IMR-90 (cell line): Measurements from ENCODE around the gene PADI6. TPM values are rescaled to one million over a fixed set of nuclear protein-coding genes. Genes with fewer than 3 reads are reported as not detected.
A peak's percentile ranks its signal among the peaks of the same experiment; 100 is the strongest.

Source experiments
- ATAC-seq: fragments of 200-7000 bp; cut with Tn5 transposase; 2 replicates; pipeline ENCODE4 v1.9.1; 2020; ENCODE audit warnings: low read depth, mild to moderate bottlenecking, moderate library complexity
- BruUV-seq: library from RNA; stranded (reverse); fragments of 400-500 nt; replicated peaks from 2 replicates; lab custom pipeline; 2021; lab: Mats Ljungman, UMichigan
- CTCF ChIA-PET: fragments of 300-600 bp; formaldehyde crosslinking; extraction: SDS; loops from one replicate; lab custom pipeline; 2021; ENCODE audit warnings: antibody characterized with exemption; lab: Yijun Ruan, JAX
- POLR2A ChIA-PET: fragments of 300-600 bp; sonication (Branson Sonifier 250); formaldehyde crosslinking; loops from one replicate; lab custom pipeline; 2022; ENCODE audit warnings: antibody characterized with exemption; ENCODE audit not compliant: unreplicated experiment; lab: Charles Lee
- DNase-seq: peaks from one replicate; pipeline ENCODE4 v3.0.0; 2013
- H2AFZ ChIP-seq: replicated peaks from 2 replicates; pipeline ENCODE3; 2013; ENCODE audit warnings: low read length, mild to moderate bottlenecking; ENCODE audit not compliant: poor library complexity
- H2AK5ac ChIP-seq: 2 replicates; pipeline ENCODE4 v1.6.1; 2013; ENCODE audit warnings: low read depth, low read length, inconsistent platforms
- H2AK9ac ChIP-seq: replicated peaks from 2 replicates; pipeline ENCODE3; 2013; ENCODE audit warnings: mild to moderate bottlenecking, low read depth, low read length, moderate library complexity; ENCODE audit not compliant: poor library complexity
- H2BK120ac ChIP-seq: 2 replicates; pipeline ENCODE4 v1.6.1; 2013; ENCODE audit warnings: low read depth, low read length, inconsistent platforms
- H2BK15ac ChIP-seq: 3 replicates; pipeline ENCODE4 v1.6.1; 2013; ENCODE audit warnings: low read depth, low read length, inconsistent platforms
- H2BK20ac ChIP-seq: 2 replicates; pipeline ENCODE4 v1.6.1; 2013; ENCODE audit warnings: low read depth, mild to moderate bottlenecking, inconsistent platforms, low read length, moderate library complexity
- H2BK5ac ChIP-seq: 2 replicates; pipeline ENCODE4 v1.6.1; 2013; ENCODE audit warnings: mild to moderate bottlenecking, low read depth, low read length, inconsistent platforms; ENCODE audit not compliant: poor library complexity, severe bottlenecking
- H3K14ac ChIP-seq: replicated peaks from 2 replicates; pipeline ENCODE4 v1.6.1; 2013; ENCODE audit warnings: low read depth, low read length, inconsistent platforms
- H3K18ac ChIP-seq: 2 replicates; pipeline ENCODE4 v1.6.1; 2013; ENCODE audit warnings: low read depth, low read length, control low read depth
- H3K23ac ChIP-seq: 2 replicates; pipeline ENCODE4 v1.6.1; 2013; ENCODE audit warnings: low read depth, low read length, inconsistent platforms
- H3K27ac ChIP-seq: 2 replicates; pipeline ENCODE4 v1.5.1; 2013; ENCODE audit warnings: mild to moderate bottlenecking, control low read depth, low read length; ENCODE audit not compliant: insufficient read depth
- H3K27me3 ChIP-seq: 2 replicates; pipeline ENCODE4 v1.6.1; 2013; ENCODE audit warnings: low read length; ENCODE audit not compliant: control insufficient read depth, insufficient read depth
- H3K36me3 ChIP-seq: 2 replicates; pipeline ENCODE4 v1.6.1; 2013; ENCODE audit warnings: low read length, mixed read lengths; ENCODE audit not compliant: control insufficient read depth, insufficient read depth
- H3K4ac ChIP-seq: 2 replicates; pipeline ENCODE4 v1.6.1; 2013; ENCODE audit warnings: low read depth, low read length, inconsistent platforms
- H3K4me1 ChIP-seq: 2 replicates; pipeline ENCODE4 v1.6.1; 2013; ENCODE audit warnings: low read length, mixed read lengths; ENCODE audit not compliant: control insufficient read depth, insufficient read depth
- H3K4me2 ChIP-seq: 2 replicates; pipeline ENCODE4 v1.6.1; 2013; ENCODE audit warnings: low read depth, mild to moderate bottlenecking, control low read depth, low read length, moderate library complexity
- H3K4me3 ChIP-seq: 2 replicates; pipeline ENCODE4 v1.5.1; 2013; ENCODE audit warnings: low read depth, mild to moderate bottlenecking, control low read depth, low read length, moderate library complexity; ENCODE audit not compliant: insufficient read depth
- H3K56ac ChIP-seq: 2 replicates; pipeline ENCODE4 v1.6.1; 2013; ENCODE audit warnings: low read length, inconsistent platforms; ENCODE audit not compliant: insufficient read depth; ENCODE audit errors: extremely low read depth
- H3K79me1 ChIP-seq, 2 experiments: 2 replicates each; pipeline ENCODE4 v1.6.1; 2013; ENCODE audit warnings: low read length in 2 of 2, inconsistent platforms in 1 of 2, low read depth in 1 of 2
- H3K9ac ChIP-seq: 2 replicates; pipeline ENCODE4 v1.6.1; 2013; ENCODE audit warnings: low read depth, low read length, control low read depth
- H3K9me1 ChIP-seq: 2 replicates; pipeline ENCODE4 v1.6.1; 2013; ENCODE audit warnings: low read length, inconsistent platforms; ENCODE audit not compliant: insufficient read depth
- H3K9me3 ChIP-seq: 2 replicates; pipeline ENCODE4 v1.6.1; 2013; ENCODE audit warnings: low read length; ENCODE audit not compliant: control insufficient read depth, insufficient read depth
- H4K20me1 ChIP-seq: 2 replicates; pipeline ENCODE4 v1.6.1; 2013; ENCODE audit warnings: low read length, inconsistent platforms; ENCODE audit not compliant: insufficient read depth
- H4K5ac ChIP-seq: 2 replicates; pipeline ENCODE4 v1.6.1; 2013; ENCODE audit warnings: mild to moderate bottlenecking, low read depth, low read length, control low read depth
- H4K8ac ChIP-seq, 2 experiments: 2 replicates each; pipeline ENCODE4 v1.6.1; 2013; ENCODE audit warnings: low read depth in 2 of 2, low read length in 2 of 2, control low read depth in 1 of 2, inconsistent platforms in 1 of 2
- H4K91ac ChIP-seq: 2 replicates; pipeline ENCODE4 v1.6.1; 2013; ENCODE audit warnings: low read depth, low read length, inconsistent platforms; ENCODE audit not compliant: insufficient read depth
- CEBPB ChIP-seq: IDR thresholded peaks from 2 replicates; pipeline ENCODE4 v1.6.1; 2012; ENCODE audit warnings: low read depth, low read length, improper control_type of control experiment
- MAFK ChIP-seq: IDR thresholded peaks from 2 replicates; pipeline ENCODE4 v1.6.1; 2012; ENCODE audit warnings: low read depth, low read length, improper control_type of control experiment
- POLR2A ChIP-seq: IDR thresholded peaks from 2 replicates; pipeline ENCODE4 v1.6.1; 2012; ENCODE audit warnings: mild to moderate bottlenecking, low read depth, low read length
- SMC3 ChIP-seq: fragments of 150-350 bp; IDR thresholded peaks from 2 replicates; pipeline ENCODE4 v1.6.1; 2016; ENCODE audit warnings: low read depth, mild to moderate bottlenecking, antibody characterized with exemption, low read length, moderate library complexity
- whole genome bisulfite sequencing, 2 experiments: methylation state at CpG; one replicate each; pipeline versions ENCODE4 v1.1.5 to v1.1.7; 2013; ENCODE audit warnings: missing lambda C conversion rate in 2 of 2; ENCODE audit not compliant: insufficient read length in 1 of 2; ENCODE audit errors: extremely low coverage in 2 of 2; 5-methylcytosine and 5-hydroxymethylcytosine counted together
- dilution Hi-C: fragments of 300-500 bp; cut with HindIII; formaldehyde crosslinking; loops from one replicate; pipeline ENCODE4 v1.14.3; 2018; ENCODE audit warnings: low sequenced_read_pairs; ENCODE audit not compliant: unreplicated experiment
- in situ Hi-C: fragments of 300-500 bp; cut with MboI; formaldehyde crosslinking; loops from 3 replicates; pipeline ENCODE4 v1.14.3; 2019; ENCODE audit warnings: low sequenced_read_pairs, inconsistent platforms, mixed read lengths
- intact Hi-C: fragments of 100-400 bp; cut with micrococcal nuclease; formaldehyde crosslinking; loops from 2 replicates; pipeline ENCODE4 v1.10.0; 2022
- polyA plus RNA-seq, 3 experiments: library from polyadenylated mRNA; depleted of rRNA; stranded (reverse); fragments of >200 nt; gene quantifications; 2 replicates each; pipeline ENCODE4 v1.2.3, GENCODE V29; 2012; ENCODE audit warnings: low replicate concordance in 1 of 3
- total RNA-seq: library from RNA; depleted of rRNA; stranded (reverse); fragments of >200 nt; gene quantifications from 2 replicates; pipeline ENCODE4 v1.2.3, GENCODE V29; 2012

PADI6 gene
- total and polyA plus RNA-seq, 2 of the 4 experiments (the other 2 are of a cell fraction), result not detected

GRCh38 chr1:17414022-17414421 is 42.0 kb downstream of the PADI6 start:
- H3K4me1 ChIP-seq, result peaks cover 4% of the 10 kb centered on the region
- peaks cover 2% of the 10 kb centered on the region; the same call in 1 of the 2 replicates for H3K9me1 ChIP-seq
- no peak overlapping the region for H4K8ac ChIP-seq
- H3K27ac ChIP-seq, result no peak overlapping the region
- no peak overlapping the region for H3K4me2 ChIP-seq
- ATAC-seq (peak; percentile 35; the same call in 1 of the 2 replicates), DNase-seq (peak; percentile 19)
- no peak overlapping the region for H3K18ac ChIP-seq
- H4K5ac ChIP-seq, result no peak overlapping the region
- WGBS, 2 experiments, result no CpG with 5 or more reads among the region's 2 CpGs
- no peak overlapping the region for H2BK120ac ChIP-seq
- no peak overlapping the region for H3K4ac ChIP-seq
- H4K20me1 ChIP-seq, result peaks cover 6% of the 10 kb centered on the region
- H3K36me3 ChIP-seq, result peaks cover 71% of the 10 kb centered on the region
- H3K27me3 ChIP-seq, result no peaks in the 10 kb centered on the region
- no peak overlapping the region for H4K91ac ChIP-seq
- POLR2A ChIA-PET, result no interaction called here
- TF ChIP-seq CEBPB, result peak; percentile 58; the same call in 1 of the 2 replicates
- no peak for TF ChIP-seq SMC3
- no peak for TF ChIP-seq POLR2A
- TF ChIP-seq MAFK, result no peak
- no peak overlapping the region for H3K14ac ChIP-seq
- intact Hi-C loops, result no loop called here
- H3K23ac ChIP-seq, result no peak overlapping the region
- no peaks in the 10 kb centered on the region for H3K9me3 ChIP-seq
- BruUV-seq, result no TSS peak
- H3K4me3 ChIP-seq, result no peak overlapping the region
- no peak overlapping the region for H2BK15ac ChIP-seq
- H2BK20ac ChIP-seq, result no peak overlapping the region
- H3K9ac ChIP-seq, result no peak overlapping the region
- peaks cover 13 to 39% of the 10 kb centered on the region in 2 experiments; a peak in 3 of 4 replicates for H3K79me1 ChIP-seq
- CTCF ChIA-PET, result no interaction called here
- no peak overlapping the region for H2AFZ ChIP-seq
- no peak overlapping the region for H2BK5ac ChIP-seq
- H3K56ac ChIP-seq, result no peak overlapping the region
- H2AK9ac ChIP-seq, result no peak overlapping the region
- dilution Hi-C loops, result no loop called here
- in situ Hi-C loops, result no loop called here
- no peak overlapping the region for H2AK5ac ChIP-seq
